Activated CD8-positive, alpha-beta memory T cell treated with anti-CD3 and anti-CD28 coated beads for 1 hour (primary cell): ENCODE results near the gene MYO7A.

Experiments used
- DNase-seq, 2 donors: peaks; one replicate each; pipeline ENCODE4 v3.0.0-alpha.2; 2020; ENCODE audit warnings: low read depth in 1 of 2; ENCODE audit errors: extremely low read depth in 1 of 2

The MYO7A gene

DNA sequence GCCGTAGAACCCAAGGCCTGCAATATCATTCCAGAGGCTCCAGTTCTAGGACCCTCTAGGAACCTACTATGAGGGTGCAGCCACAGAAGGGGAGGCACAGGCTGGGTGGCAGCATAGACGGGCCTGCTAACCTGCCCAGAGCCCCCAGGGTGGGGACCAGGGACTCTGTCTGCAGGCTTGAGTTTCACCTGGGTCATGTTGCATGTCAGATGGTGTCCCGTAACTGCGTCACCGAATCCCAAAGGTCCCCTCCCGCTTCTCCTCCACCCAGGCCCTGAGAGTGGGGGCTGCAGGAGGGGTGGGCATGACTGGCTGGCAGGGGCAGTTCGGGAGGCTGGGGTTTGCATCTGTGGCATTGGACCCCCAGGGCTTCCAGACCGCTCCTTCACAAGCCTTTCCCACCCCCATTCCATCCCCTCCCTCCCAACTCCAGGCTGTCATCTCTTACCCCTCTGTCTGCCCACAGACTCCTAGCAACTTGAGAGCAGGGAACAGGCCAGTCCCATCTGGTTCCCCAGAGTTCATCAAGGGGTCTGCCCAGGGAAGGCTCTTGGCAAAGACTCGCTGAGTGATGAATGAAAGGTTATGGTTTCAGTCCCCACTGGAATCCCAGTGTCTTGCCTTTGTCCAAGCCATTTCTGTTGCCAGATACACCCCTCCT lies 16.3 kb downstream of the MYO7A start:
- DNase-seq: no peak

- DNase-seq: no peak
Measured at GRCh38 chr11:77144857-77145428, 16.9 kb downstream of the MYO7A start.

DNA sequence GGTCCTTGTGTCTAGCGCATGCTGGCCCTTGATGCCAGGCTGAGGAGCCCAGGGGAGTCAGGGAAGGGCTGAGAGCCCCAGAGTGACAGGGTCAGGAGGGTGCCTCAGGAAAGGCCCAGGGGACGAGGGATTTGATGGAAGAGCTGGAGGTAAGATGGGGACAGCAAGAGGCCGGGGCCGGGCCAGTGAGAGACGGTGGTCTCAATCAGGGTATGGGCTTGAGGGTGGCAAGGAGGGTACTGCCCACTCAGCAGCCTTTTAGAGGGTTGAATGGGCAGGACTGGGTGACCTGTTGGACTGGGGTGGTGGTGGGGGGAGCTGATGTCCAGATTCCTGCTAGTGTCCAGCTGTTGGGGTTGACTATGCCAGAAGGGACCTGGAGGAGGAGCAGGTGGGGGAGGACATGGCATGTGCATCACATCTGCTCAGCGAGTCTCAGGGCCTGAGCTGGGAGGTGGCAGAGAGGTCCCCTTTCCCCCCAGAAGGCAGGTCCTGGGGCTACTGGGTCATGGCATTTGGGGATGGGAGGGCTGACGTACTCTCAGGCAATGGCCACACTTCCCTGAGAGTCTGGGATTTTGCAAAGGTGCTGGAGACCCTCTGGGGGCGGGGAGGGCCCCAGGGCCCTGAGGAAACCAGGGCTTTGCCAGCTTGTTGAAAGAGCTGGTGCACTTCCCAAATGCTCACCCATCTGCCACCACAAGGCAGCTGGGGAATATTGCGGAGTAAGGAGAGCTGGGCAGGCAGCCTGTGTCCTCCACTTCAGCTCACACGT lies 18.4 kb downstream of the MYO7A start:
- no peak for DNase-seq

- DNase-seq: no peak
Measured at GRCh38 chr11:77147036-77147315, 18.9 kb downstream of the MYO7A start.

GRCh38 chr11:77147668-77148321 lies 19.7 kb downstream of the MYO7A start:
- DNase-seq: peak; percentile 6 to 30

DNA sequence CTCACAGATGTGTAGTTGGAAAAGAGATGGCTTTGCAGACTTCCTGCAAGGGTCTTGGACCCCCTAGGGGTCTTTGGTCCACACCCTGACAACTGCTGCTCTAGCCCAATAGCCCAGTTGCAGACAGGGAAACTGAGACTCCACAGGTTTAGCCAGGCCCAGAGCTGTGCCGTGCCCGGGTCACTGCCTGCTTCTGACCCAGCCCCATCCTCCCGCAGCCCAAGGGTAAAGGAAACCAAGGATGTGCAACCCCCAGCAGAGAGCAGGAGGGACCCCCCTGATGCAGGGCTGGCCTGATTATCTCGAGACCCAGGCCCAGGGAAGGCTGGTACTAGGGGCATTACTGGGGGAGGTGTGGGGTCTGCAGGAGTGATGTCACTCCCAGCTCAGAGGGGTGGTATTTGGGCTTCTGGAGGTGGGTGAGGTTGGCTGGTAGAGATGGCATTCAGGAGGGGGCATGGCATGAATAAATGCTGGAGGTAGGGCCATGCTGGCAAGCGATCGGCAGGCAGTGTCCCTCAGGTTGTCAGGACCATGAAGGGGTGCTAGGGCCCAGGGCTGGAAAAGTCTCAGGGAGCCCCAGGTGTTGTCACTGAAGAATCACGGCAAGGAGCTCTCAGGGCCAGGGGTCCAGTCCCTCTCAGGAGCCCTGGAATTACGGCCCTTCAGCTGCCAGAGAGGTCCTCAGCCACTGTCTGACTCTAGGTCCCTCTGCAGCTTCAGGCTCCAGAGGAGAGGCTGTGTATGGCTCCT lies 21.1 kb downstream of the MYO7A start:
- DNase-seq: no peak

DNA sequence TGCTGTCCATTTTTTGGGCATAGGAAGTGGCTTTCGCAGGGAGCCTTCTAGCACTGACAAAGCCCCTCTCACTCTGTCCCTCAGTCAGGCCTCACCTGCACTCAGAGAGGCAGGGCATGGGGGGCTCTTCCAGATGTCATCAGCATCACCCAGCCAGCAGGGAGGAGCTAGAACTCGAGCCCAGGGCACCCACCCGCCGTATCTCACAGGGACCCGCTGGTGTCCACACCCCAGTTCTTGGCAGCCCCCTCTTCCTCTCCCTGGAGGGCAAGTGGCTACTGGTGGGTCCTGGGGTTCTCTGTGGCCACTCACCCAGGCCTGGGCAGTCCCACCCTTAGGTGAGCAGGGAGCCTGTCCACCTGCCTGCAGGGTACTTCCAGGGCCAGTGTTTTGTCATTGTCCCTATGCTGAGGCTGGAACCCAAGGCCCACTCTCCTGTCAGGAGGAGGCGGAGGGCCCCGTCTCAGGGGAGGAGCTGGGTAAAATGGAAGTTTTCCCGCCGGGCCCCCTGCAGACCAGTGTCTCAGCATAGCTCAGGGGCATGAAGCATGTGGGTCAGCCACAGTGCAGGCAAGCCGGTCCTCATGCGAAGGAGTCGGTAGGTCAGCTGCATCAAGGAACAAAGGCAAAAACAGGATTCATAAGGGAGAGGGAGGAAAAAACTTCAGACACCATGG lies 21.8 kb downstream of the MYO7A start:
- DNase-seq: no peak

DNA sequence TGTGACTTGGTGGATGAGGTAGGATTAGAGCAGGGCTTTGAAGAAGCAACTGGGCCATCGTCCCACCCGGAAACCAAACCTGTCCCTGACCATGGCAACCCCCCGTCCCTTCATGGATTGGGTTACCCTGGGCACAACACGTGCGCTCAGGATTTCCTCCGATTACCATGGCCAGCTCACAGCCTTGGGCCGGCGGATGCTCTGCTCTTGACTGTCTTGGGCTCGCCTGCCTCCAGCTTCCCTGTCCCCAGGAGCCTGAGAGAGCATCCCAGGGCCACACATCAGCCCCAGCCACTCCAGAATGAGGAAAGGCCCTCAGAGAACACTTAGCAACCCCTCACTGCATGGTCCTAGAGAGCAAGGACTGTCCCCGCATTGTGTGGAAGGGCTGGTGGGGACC lies 22.8 kb downstream of the MYO7A start:
- no peak for DNase-seq

- peak; percentile 14 to 17 for DNase-seq
Measured at GRCh38 chr11:77151804-77152509, 23.9 kb downstream of the MYO7A start.

- no peak for DNase-seq
Measured at GRCh38 chr11:77152846-77153245, 24.8 kb downstream of the MYO7A start.

GRCh38 chr11:77153276-77154185 lies 25.5 kb downstream of the MYO7A start:
- no peak for DNase-seq

GRCh38 chr11:77154381-77155081 lies 26.5 kb downstream of the MYO7A start:
- no peak for DNase-seq

- no peak for DNase-seq
Measured at GRCh38 chr11:77155082-77155475, 27.0 kb downstream of the MYO7A start.

DNA sequence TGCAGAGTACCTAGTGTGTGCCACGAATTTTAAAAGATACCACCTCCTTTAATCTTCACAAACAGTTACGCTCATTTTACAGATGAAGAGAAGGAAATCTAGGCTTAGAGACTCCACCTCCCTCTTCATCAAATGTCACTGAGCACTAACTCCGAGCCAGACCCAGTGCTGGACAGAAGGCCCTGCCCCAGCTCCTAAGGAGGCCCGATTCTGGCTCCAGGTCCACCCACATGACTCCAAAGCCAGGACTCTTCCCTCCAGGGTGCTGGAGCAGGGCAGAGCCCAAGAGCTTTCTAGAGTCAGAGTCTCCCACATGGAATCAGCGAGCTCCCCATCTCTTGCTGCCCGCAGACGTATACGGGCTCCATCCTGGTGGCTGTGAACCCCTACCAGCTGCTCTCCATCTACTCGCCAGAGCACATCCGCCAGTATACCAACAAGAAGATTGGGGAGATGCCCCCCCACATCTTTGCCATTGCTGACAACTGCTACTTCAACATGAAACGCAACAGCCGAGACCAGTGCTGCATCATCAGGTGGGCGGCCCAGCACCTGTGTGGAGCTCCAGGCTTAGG lies 27.6 kb downstream of the MYO7A start:
- DNase-seq: no peak

DNA sequence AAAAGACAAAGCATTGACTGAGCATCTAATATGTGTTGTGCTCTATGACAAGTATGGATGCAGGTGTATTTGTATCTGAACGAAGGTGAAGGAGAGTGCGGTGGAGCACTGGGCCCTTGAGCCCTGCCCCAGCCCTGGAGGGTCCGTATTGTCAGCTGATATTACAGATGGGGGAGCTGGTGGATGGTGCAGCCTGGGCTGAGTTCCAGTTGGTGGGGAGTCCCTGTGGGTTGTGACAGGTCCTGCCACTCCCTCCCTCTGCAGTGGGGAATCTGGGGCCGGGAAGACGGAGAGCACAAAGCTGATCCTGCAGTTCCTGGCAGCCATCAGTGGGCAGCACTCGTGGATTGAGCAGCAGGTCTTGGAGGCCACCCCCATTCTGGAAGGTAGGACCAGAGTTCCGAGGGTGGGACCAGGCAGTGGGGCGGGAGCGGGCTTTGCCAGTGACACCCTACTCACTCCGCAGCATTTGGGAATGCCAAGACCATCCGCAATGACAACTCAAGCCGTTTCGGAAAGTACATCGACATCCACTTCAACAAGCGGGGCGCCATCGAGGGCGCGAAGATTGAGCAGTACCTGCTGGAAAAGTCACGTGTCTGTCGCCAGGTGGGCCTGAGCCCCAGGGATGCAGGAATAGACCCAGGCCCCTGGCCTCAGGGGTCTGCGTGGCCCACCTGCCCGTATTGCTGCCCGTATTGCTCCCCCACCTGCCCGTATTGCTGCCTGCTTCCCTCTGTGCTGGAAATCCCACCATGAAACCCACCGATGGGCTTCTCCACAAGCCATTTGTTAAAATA lies 28.6 kb downstream of the MYO7A start:
- no peak for DNase-seq

- DNase-seq: no peak
Measured at GRCh38 chr11:77158041-77158695, 30.1 kb downstream of the MYO7A start.
